ENCODE measurements around the gene SLC35G3. TPM values are rescaled to one million over a fixed set of nuclear protein-coding genes. Genes with fewer than 3 reads are reported as not detected.
A peak's percentile ranks its signal among the peaks of the same experiment; 100 is the strongest.

SLC35G3 gene
- total RNA-seq, 6 experiments from 2014 or later = not detected

DNA sequence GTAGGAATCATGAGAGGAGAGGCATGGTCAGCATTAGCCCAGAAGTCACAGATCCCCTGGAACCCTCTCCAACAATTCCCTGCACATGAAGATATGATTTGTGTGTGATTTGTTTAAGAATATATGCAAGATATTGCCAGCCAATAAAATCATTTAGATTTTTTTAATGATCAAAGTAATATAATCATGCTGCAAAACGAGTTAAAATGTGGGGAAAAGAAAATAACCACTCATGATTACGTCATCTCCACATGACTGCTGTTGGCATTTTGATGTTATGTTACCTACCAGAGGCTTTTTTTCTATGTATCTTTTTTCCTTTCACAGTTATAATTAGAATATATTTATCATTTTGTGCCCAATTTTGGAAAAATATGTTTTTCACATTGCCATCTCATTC is 22.4 kb downstream of the SLC35G3 start:
- Histone ChIP-seq H3K4me1 (no peaks in the 10 kb centered on the region), H3K27me3 (no peaks in the 10 kb centered on the region), H3K36me3 (no peaks in the 10 kb centered on the region), H3K9me3 (no peaks in the 10 kb centered on the region), H3K27ac (no peak overlapping the region), H3K4me3 (no peak overlapping the region)
- TF ChIP-seq, protein P1, sequence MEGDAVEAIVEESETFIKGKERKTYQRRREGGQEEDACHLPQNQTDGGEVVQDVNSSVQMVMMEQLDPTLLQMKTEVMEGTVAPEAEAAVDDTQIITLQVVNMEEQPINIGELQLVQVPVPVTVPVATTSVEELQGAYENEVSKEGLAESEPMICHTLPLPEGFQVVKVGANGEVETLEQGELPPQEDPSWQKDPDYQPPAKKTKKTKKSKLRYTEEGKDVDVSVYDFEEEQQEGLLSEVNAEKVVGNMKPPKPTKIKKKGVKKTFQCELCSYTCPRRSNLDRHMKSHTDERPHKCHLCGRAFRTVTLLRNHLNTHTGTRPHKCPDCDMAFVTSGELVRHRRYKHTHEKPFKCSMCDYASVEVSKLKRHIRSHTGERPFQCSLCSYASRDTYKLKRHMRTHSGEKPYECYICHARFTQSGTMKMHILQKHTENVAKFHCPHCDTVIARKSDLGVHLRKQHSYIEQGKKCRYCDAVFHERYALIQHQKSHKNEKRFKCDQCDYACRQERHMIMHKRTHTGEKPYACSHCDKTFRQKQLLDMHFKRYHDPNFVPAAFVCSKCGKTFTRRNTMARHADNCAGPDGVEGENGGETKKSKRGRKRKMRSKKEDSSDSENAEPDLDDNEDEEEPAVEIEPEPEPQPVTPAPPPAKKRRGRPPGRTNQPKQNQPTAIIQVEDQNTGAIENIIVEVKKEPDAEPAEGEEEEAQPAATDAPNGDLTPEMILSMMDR (IDR thresholded peaks at IDR 0.05) = no peak
- no peak for TF ChIP-seq POLR2A (IDR thresholded peaks at IDR 0.05)
- intact Hi-C loops (cut with DNase I) = loop anchor here in 1 of 2 donors (10.0 kb wide), 1 partner anchor 363 kb away; the partner anchor contains the start of gene SLFN12L
- DNase-seq (no peak), ATAC-seq (no peak)
- WGBS (ENCODE audit: insufficient coverage, low coverage, low lambda C conversion rate, missing lambda C conversion rate) = 19% methylated on average over 2 of the region's 2 CpGs

DNA sequence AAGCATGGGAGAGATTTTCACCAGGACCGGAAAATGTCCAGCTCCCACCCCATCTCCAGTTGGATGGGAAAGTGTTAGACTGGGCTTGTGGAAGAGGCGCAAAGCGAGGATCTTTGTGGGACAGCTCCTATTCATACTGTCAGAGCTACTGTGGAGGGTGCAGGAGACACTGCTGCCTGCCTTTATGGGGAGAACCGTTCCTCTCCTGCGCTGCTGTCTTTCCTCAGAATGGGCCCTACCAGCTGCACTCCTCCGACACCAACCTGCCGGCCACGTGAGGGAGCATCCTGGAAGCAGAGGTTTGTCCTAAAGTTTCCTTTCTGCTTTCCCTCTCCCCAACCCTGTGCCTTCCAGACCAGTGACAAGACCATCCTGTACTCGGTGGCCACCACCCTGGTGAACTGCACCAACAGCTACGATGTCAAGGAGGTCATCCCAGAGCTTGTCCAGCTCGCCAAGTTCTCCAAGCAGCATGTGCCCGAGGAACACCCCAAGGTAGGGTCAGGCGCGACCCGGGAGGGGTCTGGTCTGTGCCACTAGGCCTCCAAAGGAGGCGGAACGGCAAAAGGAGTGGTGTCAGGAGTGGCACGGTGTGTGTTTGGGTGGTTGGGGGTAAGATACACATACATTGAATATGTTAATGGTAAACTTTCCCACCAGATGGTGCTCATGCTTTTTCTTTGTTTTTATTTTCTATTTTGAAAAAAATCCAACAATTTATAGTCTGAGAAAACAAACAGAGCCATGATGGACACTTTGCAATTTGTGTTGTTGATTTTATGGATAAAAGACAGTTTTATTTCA is 23.0 kb downstream of the SLC35G3 start:
- Histone ChIP-seq H3K27ac (no peak overlapping the region), H3K27me3 (no peaks in the 10 kb centered on the region), H3K4me1 (no peaks in the 10 kb centered on the region), H3K4me3 (no peak overlapping the region), H3K9me3 (no peaks in the 10 kb centered on the region), H3K36me3 (no peaks in the 10 kb centered on the region)
- DNase-seq = no peak
- intact Hi-C loops (cut with DNase I) = loop anchor here in 1 of 2 donors (10.0 kb wide), 1 partner anchor 364 kb away; the partner anchor contains the start of gene SLFN12L
- 41% methylated on average over 7 of the region's 18 CpGs for whole genome bisulfite sequencing (ENCODE audit: insufficient coverage, low coverage, low lambda C conversion rate, missing lambda C conversion rate)
- ATAC-seq = peak in 2 of 4 donors; percentile 23 to 50
- TF ChIP-seq POLR2A (IDR thresholded peaks at IDR 0.05) = no peak
- TF ChIP-seq, protein P1 (IDR thresholded peaks at IDR 0.05) = peak in 3 of 4 donors; percentile 9 to 27 (median 19)

DNA sequence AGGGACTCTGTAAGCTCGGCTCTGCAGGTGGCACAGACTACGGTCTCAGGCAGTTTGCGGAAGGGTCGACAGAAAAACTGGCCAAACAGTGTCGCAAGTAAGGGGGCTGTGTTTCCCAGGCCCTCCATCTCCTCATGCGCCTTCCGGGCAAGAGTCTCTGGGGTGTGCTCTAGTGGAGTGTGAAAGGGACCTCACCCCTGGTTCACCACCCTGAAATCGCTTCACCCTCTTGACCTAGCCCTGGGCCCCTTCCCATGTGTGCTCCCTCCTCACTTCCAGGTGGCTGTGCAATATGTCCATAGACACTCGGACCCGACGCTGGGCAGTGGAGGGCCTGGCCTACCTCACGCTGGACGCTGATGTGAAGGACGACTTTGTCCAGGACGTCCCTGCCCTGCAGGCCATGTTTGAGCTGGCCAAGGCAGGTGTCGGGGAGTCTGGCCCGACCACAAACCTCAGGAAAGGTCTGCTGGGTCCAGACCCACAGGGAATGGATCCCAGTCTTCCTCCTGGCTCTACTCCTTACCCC is 24.3 kb downstream of the SLC35G3 start:
- no peak overlapping the region for H3K27ac ChIP-seq
- ATAC-seq = no peak
- H3K4me1 ChIP-seq = no peaks in the 10 kb centered on the region
- 57% methylated on average over 2 of the region's 17 CpGs for WGBS (ENCODE audit: insufficient coverage, low coverage, low lambda C conversion rate, missing lambda C conversion rate)
- no peak for TF ChIP-seq POLR2A (IDR thresholded peaks at IDR 0.05)
- TF ChIP-seq, protein P1 (IDR thresholded peaks at IDR 0.05) = no peak
- no peaks in the 10 kb centered on the region for H3K27me3 ChIP-seq
- H3K4me3 ChIP-seq = no peak overlapping the region
- DNase-seq = no peak
- H3K36me3 ChIP-seq = no peaks in the 10 kb centered on the region
- intact Hi-C loops (cut with DNase I) = loop anchor here in 1 of 2 donors (10.0 kb wide), 1 partner anchor 365 kb away; the partner anchor contains the start of gene SLFN12L
- H3K9me3 ChIP-seq = no peaks in the 10 kb centered on the region

DNA sequence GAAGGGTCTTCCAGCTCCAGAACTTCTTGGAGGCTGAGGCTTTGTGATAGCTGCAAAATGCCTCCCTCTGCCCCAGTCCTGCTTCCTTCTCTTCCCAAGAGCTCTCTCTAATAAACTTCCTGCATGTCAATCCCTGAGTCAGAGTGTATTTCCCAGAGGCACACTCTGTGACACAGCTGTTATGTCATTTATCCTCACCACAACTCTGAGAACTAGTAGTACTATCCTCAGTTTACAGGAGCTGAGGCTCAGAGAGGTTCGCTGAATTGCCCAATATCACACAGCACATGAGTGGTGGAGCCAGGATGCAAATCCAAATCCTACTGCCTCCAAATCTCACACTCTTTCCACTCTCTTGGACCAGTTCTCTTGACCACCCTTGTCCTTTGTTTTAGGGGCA is 26.5 kb downstream of the SLC35G3 start:
- intact Hi-C loops (cut with DNase I) = no loop called here
- no peak for TF ChIP-seq POLR2A (IDR thresholded peaks at IDR 0.05)
- TF ChIP-seq, protein P1 (IDR thresholded peaks at IDR 0.05) = no peak
- ATAC-seq (no peak), DNase-seq (no peak)
- H3K36me3 ChIP-seq = no peaks in the 10 kb centered on the region
- H3K4me1 ChIP-seq = no peaks in the 10 kb centered on the region
- H3K9me3 ChIP-seq = no peaks in the 10 kb centered on the region
- 29% methylated on average over 1 of the region's 1 CpG for WGBS (ENCODE audit: insufficient coverage, low coverage, low lambda C conversion rate, missing lambda C conversion rate)
- H3K27ac ChIP-seq = no peak overlapping the region
- H3K4me3 ChIP-seq = no peak overlapping the region
- H3K27me3 ChIP-seq = no peaks in the 10 kb centered on the region
